SKM-1 treated with dmso at 0.1 percent for 144 hours (cell line): ENCODE measurements around the gene HSF4.

Source experiments
- DNase-seq: peaks from one replicate; lab custom pipeline; 2025; ENCODE audit not compliant: unreplicated experiment; lab: John Stamatoyannopoulos, UW

Gene HSF4

DNA sequence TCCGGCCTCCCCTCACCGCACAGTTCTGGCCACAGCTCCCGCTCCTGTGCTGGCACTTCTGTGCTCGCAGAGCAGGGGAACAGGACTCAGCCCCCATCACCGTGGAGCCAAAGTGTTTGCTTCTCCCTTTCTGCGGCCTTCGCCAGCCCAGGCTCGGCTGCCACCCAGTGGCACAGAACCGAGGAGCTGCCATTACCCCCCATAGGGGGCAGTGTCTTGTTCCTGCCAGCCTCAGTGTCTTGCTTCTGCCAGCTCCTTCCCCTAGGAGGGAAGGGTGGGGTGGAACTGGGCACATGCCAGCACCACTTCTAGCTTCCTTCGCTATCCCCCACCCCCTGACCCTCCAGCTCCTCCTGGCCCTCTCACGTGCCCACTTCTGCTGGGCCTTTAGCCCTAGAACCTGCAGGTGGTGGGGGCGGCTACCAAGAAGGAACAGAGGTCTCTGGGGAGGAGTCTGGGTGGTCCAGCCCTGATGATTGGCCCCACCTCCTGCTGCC, 33.7 kb downstream of the HSF4 start:
- DNase-seq, result no peak

- DNase-seq, result no peak
Observed at GRCh38 chr16:67199011-67199807, 34.7 kb downstream of the HSF4 start, which contains the start of gene ELMO3. Gene ELMO3, plus strand, starts transcription at chr16:67199131. Its CDS starts 196 bp downstream, at chr16:67199327.

DNA sequence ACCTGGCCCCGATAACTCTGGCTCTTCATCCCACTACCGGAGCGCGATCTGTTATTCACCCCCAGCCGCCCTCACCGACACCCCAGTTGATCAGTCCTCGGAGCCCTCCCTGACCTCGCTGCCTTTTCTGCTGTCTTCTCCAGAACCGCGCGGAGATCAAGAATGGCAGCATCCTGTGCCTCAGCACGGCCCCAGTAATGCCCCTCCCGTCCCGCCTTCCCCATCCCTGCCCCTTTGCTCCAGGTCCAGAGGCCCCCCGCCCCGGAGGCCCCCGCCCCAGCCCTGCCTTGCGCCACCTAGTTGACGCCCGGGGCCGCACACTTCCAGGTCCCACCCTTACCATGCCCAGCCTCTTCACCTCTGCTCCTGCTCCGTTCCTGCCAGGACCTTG, 35.3 kb downstream of the HSF4 start:
- no peak for DNase-seq

DNA sequence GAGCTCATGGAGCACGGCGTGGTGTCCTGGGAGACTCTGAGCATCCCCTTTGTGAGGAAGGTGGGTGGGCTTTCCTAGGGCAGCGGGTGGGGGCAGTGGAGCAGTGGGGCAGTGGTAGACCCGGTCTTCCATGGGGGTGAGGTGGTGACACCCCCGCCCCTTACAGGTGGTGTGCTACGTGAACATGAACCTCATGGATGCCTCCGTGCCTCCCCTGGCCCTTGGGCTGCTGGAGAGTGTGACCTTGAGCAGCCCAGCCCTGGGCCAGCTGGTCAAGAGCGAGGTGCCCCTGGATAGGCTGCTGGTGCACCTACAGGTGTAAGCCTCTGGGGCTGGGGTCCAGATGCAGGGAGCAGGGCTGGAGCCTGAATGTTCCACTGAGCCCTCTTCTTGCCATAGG, 35.9 kb downstream of the HSF4 start:
- DNase-seq, result no peak

DNA sequence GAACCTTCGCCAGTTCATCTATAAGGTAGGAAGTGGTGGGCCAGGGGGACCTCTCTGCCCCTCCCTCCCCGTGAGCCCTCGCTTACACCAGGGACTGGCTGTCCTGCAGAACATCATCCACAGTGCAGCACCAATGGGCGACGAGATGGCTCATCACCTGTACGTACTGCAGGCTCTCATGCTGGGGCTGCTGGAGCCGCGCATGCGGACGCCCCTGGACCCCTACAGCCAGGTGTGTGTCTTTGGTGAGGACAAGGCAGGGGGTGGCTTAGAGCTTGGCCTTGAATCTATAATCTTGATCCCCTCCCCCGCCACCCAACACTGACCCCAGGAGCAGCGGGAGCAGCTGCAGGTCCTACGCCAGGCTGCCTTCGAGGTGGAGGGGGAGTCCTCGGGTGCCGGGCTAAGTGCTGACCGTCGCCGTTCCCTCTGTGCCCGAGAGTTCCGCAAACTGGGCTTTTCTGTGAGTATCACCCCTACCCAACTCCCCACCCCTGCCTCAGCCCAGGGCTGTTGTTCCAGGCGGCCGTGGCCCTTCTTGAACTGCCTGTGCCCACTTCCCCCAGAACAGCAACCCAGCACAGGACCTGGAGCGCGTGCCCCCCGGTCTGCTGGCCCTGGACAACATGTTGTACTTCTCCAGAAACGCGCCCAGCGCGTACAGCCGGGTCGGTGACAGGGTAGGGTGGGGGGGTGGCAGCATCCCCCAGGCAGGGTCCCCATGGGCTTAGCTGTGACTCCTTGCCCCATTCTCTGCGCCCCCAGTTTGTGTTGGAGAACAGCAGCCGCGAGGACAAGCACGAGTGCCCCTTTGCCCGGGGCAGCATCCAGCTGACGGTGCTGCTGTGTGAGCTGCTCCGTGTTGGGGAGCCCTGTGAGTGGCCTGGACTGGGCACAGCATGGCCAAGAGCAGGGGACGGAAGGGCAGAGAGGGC, 37.1 kb downstream of the HSF4 start:
- DNase-seq, result no peak

- no peak for DNase-seq
Observed at GRCh38 chr16:67202426-67202825, 37.9 kb downstream of the HSF4 start.

- DNase-seq, result no peak
Observed at GRCh38 chr16:67202956-67203493, 38.5 kb downstream of the HSF4 start.

DNA sequence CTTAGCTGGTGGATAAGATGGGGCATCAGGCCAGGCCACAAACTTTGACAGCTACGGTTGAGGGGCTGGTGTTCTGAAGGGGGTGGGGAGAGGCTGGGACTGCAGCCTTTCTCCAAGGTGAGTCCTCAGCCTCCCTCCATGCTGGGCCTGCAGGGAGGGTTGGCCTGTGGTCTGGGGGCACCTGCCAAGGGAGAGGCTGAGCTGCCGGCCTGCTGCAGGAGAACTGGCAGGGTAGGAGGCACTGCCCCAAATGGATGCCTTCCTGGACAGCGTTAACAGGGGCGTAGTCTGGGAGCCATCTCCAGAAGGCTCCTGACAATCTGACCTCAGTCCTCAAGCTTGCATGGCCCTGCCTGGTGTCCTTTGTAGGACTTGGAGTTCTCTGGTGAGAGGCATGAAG, 39.5 kb downstream of the HSF4 start:
- no peak for DNase-seq

- no peak for DNase-seq
Observed at GRCh38 chr16:67206129-67206837, 41.7 kb downstream of the HSF4 start.

GRCh38 chr16:67206838-67207248, 42.3 kb downstream of the HSF4 start:
- no peak for DNase-seq

DNA sequence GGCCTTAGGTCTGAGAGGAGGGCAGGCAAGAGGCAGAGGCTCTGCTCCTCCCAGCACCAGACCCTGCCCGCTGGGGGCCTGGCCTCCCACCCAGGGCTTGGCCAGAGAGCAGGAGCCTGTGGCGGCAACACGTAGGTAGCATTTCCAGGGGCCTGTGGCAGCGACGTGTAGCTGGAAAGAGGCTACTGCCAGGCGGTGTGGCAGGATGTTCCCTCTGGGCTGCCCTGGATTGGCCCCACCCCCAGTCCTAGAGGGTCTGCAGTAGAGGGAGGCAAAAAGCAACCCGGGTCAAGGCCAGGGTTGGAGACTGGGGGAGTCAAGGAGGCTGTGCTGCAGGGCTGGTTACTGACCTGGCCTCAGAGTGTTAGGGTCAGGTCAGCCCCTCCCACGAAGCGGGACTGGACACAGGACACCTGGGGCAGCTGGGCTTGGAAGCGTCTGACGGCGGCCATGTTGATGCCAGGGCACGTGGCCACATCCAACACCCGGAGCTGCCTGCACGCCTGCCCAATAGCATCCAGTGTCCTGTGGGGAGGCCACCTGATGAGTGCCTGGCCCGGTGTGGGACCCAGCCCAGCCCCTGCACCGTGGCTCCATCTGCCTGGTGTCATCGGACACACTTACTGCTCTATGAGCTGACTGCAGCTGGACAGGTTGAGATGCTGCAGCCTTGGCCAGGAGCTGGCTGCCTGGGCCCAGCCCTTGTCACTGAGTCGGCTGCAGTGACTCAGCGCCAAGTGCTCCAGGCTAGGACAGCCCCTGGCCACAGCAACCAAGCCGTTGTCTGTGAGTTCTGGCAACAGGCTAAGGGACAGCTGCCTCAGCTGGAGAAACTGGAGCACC, 42.9 kb downstream of the HSF4 start:
- DNase-seq, result no peak

- no peak for DNase-seq
Observed at GRCh38 chr16:67208154-67208896, 43.8 kb downstream of the HSF4 start.

GRCh38 chr16:67209565-67209964, 45.0 kb downstream of the HSF4 start:
- no peak for DNase-seq

GRCh38 chr16:67210069-67210937, 45.8 kb downstream of the HSF4 start:
- DNase-seq, result no peak

- DNase-seq, result no peak
Observed at GRCh38 chr16:67211674-67212073, 47.1 kb downstream of the HSF4 start.

DNA sequence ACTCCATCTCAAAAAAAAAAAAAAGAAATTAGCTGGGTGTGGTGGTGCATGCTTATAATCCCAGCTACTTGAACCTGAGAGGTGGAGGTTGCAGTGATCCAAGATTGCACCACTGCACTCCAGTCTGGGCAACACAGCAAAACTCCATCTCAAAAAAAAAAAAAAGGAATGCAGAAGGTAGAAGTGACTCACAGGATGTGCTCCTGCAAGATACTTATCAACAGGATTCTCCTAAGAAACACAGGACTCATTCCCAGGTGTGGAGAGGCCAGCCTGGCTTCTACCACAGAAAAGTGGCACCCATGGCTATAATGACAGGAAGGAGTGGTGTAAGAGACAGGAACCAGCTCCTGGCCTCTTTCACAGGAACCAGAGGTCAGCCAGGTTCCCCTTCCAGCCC, 48.2 kb downstream of the HSF4 start:
- no peak for DNase-seq

- DNase-seq, result no peak
Observed at GRCh38 chr16:67213197-67214019, 48.9 kb downstream of the HSF4 start.
